ENCODE measurements around the gene SNTA1.
"Not testable (repeated sequence)": the region's sequence is repeated elsewhere in the genome, so short reads cannot be mapped to it uniquely, and the experiment has no call there.

SNTA1 gene

GRCh38 chr20:33443512-33444239, at the start of gene SNTA1:
SNTA1 (minus strand) TSS chr20:33443763; CDS start chr20:33443620, 143 bp downstream.
- no peak for TF ChIP-seq POLR2AphosphoS5 (IDR thresholded peaks at IDR 0.05; ENCODE audit: borderline replicate concordance, low read depth, low read length)
- no peak for TF ChIP-seq FOXP2 (optimal IDR thresholded peaks at IDR 0.05; ENCODE audit: control extremely low read depth, extremely low read length, insufficient read depth)
- no peak for TF ChIP-seq EZH2 (IDR thresholded peaks at IDR 0.05)
- Histone ChIP-seq H3K36me3 (ENCODE audit: insufficient read depth, low read length) (no peaks in the 10 kb centered on the region), H3K9me3 (ENCODE audit: low read depth, low read length) (no peaks in the 10 kb centered on the region), H3K4me3 (peak within 1 kb of the TSS; percentile 89), H3K27ac (peak within 1 kb of the TSS; percentile 67; the same call in 1 of the 2 replicates), H3K9ac (ENCODE audit: insufficient read length) (peak within 1 kb of the TSS; percentile 37)
- no peak for DNase-seq (ENCODE audit: low read depth, low spot score)

DNA sequence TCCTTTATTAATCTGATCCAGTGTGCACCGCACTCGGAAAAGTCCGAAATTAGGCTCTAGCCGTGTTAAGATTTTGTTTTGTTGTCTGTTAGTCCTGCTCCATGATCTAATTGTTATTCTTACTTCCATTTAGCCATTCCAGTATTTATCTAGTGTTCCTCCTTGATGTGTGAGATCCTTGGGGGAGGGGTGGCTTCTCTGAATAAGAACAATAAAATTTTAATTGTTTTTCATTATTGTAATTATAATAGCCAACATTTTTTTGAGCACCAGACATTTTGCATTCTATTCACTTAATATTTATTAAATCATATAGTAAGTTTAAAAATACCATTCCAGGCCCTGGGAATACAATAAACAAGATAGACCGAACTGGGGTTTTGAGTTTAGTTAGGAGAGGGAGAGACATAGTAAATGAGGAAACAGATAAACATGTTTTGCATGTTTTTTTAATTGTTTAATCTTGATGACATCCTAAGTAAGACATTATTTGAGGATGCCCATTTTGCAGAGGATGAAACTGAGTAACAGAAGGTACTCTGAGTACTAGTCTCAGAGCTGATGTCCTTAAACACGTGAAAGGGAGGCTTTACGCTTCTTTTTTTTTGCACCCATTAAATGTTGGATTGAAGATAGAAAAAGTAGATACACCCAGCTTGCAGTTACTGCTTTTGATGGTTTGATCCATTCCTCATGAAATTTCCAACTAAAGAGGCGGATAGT, 47.5 kb upstream of the SNTA1 start:
- Histone ChIP-seq H3K36me3 (ENCODE audit: insufficient read depth, low read length) (no peaks in the 10 kb centered on the region), H3K4me3 (peak overlapping the region; percentile 93), H3K9me3 (ENCODE audit: low read depth, low read length) (no peaks in the 10 kb centered on the region), H3K27ac (no peak overlapping the region), H3K9ac (ENCODE audit: insufficient read length) (peak overlapping the region; percentile 91)
- DNase-seq (ENCODE audit: low read depth, low spot score), result no peak
- TF ChIP-seq EZH2 (IDR thresholded peaks at IDR 0.05) (no peak), FOXP2 (optimal IDR thresholded peaks at IDR 0.05; ENCODE audit: control extremely low read depth, extremely low read length, insufficient read depth) (no peak), POLR2AphosphoS5 (IDR thresholded peaks at IDR 0.05; ENCODE audit: borderline replicate concordance, low read depth, low read length) (no peak)

DNA sequence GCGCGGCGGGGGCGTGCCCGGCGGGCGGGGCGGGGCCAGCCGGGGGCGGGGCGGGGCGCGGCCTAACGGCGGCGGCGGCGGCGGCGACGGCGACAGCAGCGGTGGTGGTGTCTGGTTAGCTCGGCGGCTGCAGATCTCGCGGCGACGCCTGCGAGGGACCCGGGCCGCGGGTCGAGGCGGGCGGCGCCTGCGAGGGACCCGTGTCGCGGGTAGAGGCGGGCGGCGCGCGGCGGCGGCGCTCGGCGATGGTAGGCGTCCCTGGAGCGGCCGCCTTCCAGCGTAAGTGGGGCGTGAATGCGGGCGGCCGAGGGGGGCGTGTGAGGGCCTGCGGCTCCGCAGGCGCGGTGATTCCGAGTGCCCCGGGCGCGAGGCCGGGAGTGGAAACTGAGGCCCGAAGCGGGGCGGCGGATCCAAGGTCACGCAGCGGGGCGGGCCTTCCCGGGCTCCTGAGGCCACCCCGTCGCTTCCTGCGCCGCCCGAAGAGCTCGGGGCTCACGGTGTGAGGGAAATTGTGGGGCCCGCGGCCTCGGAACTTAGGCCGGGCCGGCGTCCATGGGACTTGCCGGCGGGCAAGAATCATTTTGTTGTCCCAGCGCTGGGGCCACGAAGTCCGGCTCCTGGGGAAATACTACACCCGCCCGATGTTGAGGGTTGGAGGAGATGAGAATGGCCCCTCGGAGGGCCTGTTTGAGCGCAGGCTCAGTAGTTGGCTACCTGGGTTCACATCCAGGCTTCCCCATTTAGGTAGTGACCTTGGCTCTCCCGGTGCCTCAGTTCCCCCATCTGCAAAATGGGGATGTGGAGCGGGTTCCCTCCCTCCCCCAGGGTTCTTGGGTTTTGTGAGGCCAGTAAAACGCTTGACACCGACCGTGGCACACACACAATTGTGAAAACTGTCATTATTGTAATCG, 46.7 kb upstream of the SNTA1 start, which contains the start of gene CBFA2T2:
CBFA2T2 (plus strand) TSS at position 74 of the 911 bp plus-strand sequence; CDS start at position 246, 172 bp downstream.
- no peak for DNase-seq (ENCODE audit: low read depth, low spot score)
- no peaks in the 10 kb centered on the region for H3K36me3 ChIP-seq (ENCODE audit: insufficient read depth, low read length)
- no peak for TF ChIP-seq POLR2AphosphoS5 (IDR thresholded peaks at IDR 0.05; ENCODE audit: borderline replicate concordance, low read depth, low read length)
- TF ChIP-seq FOXP2 (optimal IDR thresholded peaks at IDR 0.05; ENCODE audit: control extremely low read depth, extremely low read length, insufficient read depth), result no peak
- TF ChIP-seq EZH2 (IDR thresholded peaks at IDR 0.05), result no peak
- no peaks in the 10 kb centered on the region for H3K9me3 ChIP-seq (ENCODE audit: low read depth, low read length)
- peak within 1 kb of the TSS; percentile 91 for H3K9ac ChIP-seq (ENCODE audit: insufficient read length)
- peak within 1 kb of the TSS; percentile 88 for H3K27ac ChIP-seq
- peak within 1 kb of the TSS; percentile 93 for H3K4me3 ChIP-seq

- Histone ChIP-seq H3K4me3 (peak overlapping the region; percentile 91), H3K9me3 (ENCODE audit: low read depth, low read length) (no peaks in the 10 kb centered on the region), H3K36me3 (ENCODE audit: insufficient read depth, low read length) (no peaks in the 10 kb centered on the region), H3K27ac (peak overlapping the region; percentile 88), H3K9ac (ENCODE audit: insufficient read length) (peak overlapping the region; percentile 91)
- peak; percentile 52 for DNase-seq (ENCODE audit: low read depth, low spot score)
- TF ChIP-seq FOXP2 (optimal IDR thresholded peaks at IDR 0.05; ENCODE audit: control extremely low read depth, extremely low read length, insufficient read depth), result peak; percentile 28
- TF ChIP-seq EZH2 (IDR thresholded peaks at IDR 0.05), result no peak
- peak; percentile 95 for TF ChIP-seq POLR2AphosphoS5 (IDR thresholded peaks at IDR 0.05; ENCODE audit: borderline replicate concordance, low read depth, low read length)
These were observed 46.0 kb upstream of the SNTA1 start for GRCh38 chr20:33489495-33490022.

DNA sequence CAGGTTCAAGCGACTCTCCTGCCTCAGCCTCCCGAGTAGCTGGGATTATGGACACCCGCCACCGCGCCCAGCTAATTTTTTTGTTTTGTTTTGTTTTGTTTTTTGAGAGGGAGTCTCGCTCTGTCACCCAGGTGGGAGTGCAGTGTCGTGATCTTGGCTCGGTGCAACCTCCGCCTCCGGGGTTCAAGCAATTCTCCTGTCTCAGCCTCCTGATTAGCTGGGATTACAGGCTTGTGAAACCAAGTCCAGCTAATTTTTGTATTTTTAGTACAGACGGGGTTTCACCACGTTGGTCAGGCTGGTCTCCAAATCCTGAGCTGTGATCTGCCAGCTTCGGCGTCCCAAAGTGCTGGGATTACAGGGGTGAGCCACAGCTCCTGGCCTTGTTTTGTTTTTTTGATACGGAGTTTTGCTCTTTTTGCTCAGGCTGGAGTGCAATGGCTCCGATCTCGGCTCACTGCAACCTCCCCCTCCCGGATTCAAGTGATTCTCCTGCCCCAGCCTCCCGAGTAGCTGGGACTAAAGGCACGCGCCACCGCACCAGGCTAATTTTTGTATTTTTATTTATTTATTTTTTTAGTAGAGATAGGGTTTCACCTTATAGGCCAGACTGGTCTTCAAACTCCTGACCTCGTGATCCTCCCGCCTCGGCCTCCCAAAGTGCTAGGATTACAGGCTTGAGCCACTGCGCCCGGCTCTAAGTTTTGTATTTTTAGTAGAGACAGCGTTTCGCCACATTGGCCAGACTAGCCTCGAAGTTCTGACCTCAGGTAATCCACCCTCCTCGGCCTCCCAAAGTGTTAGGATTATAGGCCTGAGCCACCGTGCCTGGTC, 45.3 kb upstream of the SNTA1 start:
- not testable (repeated sequence) for DNase-seq (ENCODE audit: low read depth, low spot score); H3K36me3 ChIP-seq (ENCODE audit: insufficient read depth, low read length); H3K9me3 ChIP-seq (ENCODE audit: low read depth, low read length)
- H3K27ac ChIP-seq, result peak overlapping the region; percentile 88; the same call in 1 of the 2 replicates
- peak overlapping the region; percentile 91 for H3K4me3 ChIP-seq
- peak overlapping the region; percentile 91 for H3K9ac ChIP-seq (ENCODE audit: insufficient read length)

DNA sequence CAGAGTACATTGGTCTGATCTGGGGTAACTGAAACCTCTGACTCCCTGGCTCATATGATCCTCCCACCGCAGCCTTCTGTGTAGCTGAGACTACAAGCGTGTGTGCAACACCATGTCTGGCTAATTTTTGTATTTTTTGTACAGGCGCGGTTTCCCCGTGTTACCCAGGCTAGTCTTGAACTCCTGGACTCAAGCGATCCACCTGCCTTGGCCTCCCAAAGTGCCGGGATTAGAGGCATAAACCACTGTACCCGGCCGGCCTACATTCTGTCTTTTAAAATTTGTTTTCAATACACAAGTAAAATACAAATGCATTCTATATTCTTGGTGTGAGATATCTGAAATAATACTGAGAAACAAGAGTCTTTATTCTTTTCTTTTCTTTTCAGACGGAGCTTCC, 44.6 kb upstream of the SNTA1 start:
- TF ChIP-seq FOXP2 (optimal IDR thresholded peaks at IDR 0.05; ENCODE audit: control extremely low read depth, extremely low read length, insufficient read depth), result no peak
- TF ChIP-seq EZH2 (IDR thresholded peaks at IDR 0.05), result no peak
- TF ChIP-seq POLR2AphosphoS5 (IDR thresholded peaks at IDR 0.05; ENCODE audit: borderline replicate concordance, low read depth, low read length), result no peak
- Histone ChIP-seq H3K9me3 (ENCODE audit: low read depth, low read length) (no peaks in the 10 kb centered on the region), H3K9ac (ENCODE audit: insufficient read length) (no peak overlapping the region), H3K4me3 (no peak overlapping the region), H3K27ac (no peak overlapping the region), H3K36me3 (ENCODE audit: insufficient read depth, low read length) (no peaks in the 10 kb centered on the region)
- DNase-seq (ENCODE audit: low read depth, low spot score), result no peak

DNA sequence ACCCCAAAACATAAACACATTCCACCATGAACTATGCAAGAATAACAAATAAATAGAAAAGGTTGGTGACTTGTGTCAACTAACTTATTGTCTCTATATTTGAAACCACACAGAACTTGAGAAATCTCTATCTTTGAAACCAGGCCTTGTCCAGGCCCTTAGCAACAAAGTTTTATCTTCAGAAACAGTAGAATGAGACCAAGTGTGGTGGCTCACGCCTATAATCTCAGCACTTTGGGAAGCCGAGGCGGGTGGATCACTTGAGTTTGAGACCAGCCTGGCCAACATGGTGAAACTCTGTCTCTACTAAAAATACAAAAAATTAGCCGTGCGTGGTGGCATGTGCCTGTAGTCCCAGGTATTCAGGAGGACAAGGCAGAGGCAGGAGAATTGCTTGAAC, 39.6 kb upstream of the SNTA1 start:
- not testable (repeated sequence) for H3K27ac ChIP-seq; H3K4me3 ChIP-seq; H3K36me3 ChIP-seq (ENCODE audit: insufficient read depth, low read length); H3K9me3 ChIP-seq (ENCODE audit: low read depth, low read length); H3K9ac ChIP-seq (ENCODE audit: insufficient read length); DNase-seq (ENCODE audit: low read depth, low spot score)
